ENCODE results near the gene VPS54.

GRCh38 chr2:63865159-63865799 is 153.9 kb downstream of the VPS54 start:
- TF ChIP-seq CTCF (IDR thresholded peaks at IDR 0.05) (no peak), POLR2AphosphoS5 (IDR thresholded peaks at IDR 0.05) (no peak), EP300 (IDR thresholded peaks at IDR 0.05) (no peak)

Data from suprapubic skin (tissue), 4 donors.